HEK293T (cell line): Measurements from ENCODE around the gene BECN2.

ENCODE experiments used
- CTCF ChIA-PET: fragments of 350-600 bp; formaldehyde crosslinking; extraction: SDS; loops from one replicate; lab custom pipeline; 2021; ENCODE audit warnings: antibody characterized with exemption, inconsistent platforms; lab: Yijun Ruan, JAX
- POLR2A ChIA-PET: fragments of 350-600 bp; formaldehyde crosslinking; extraction: SDS; loops from one replicate; lab custom pipeline; 2020; ENCODE audit warnings: antibody characterized with exemption, inconsistent platforms; lab: Yijun Ruan, JAX
- DNase-seq: peaks from one replicate; pipeline ENCODE4 v3.0.0; 2012; ENCODE audit warnings: mixed read lengths; ENCODE audit errors: extremely low spot score
- ARNT ChIP-seq: fragments of 450-650 bp; IDR thresholded peaks from 2 replicates; pipeline ENCODE4 v1.6.1; 2017; ENCODE audit warnings: mild to moderate bottlenecking
- BHLHE40 ChIP-seq: fragments of 450-650 bp; IDR thresholded peaks from 2 replicates; pipeline ENCODE4 v1.6.1; 2016; ENCODE audit warnings: mild to moderate bottlenecking, moderate library complexity, borderline replicate concordance
- CTBP1 ChIP-seq: fragments of 450-650 bp; IDR thresholded peaks from 2 replicates; pipeline ENCODE4 v1.6.1; 2016; ENCODE audit warnings: borderline replicate concordance
- ELF4 ChIP-seq: fragments of 450-650 bp; IDR thresholded peaks from 2 replicates; pipeline ENCODE4 v1.6.1; 2017; ENCODE audit warnings: antibody characterized with exemption
- FOXA1 ChIP-seq: fragments of 450-650 bp; IDR thresholded peaks from 2 replicates; pipeline ENCODE4 v1.6.1; 2016; ENCODE audit warnings: mild to moderate bottlenecking
- FOXK2 ChIP-seq: fragments of 450-650 bp; IDR thresholded peaks from 2 replicates; pipeline ENCODE4 v1.6.1; 2016; ENCODE audit warnings: mild to moderate bottlenecking
- FOXM1 ChIP-seq: fragments of 450-650 bp; IDR thresholded peaks from 2 replicates; pipeline ENCODE4 v1.6.1; 2017; ENCODE audit warnings: mild to moderate bottlenecking, borderline replicate concordance
- HDGF ChIP-seq: fragments of 450-650 bp; IDR thresholded peaks from 2 replicates; pipeline ENCODE4 v1.6.1; 2017; ENCODE audit warnings: antibody characterized with exemption, borderline replicate concordance
- L3MBTL2 ChIP-seq: fragments of 450-650 bp; conservative IDR thresholded peaks from 2 replicates; pipeline ENCODE4 v1.6.1; 2016; ENCODE audit warnings: mild to moderate bottlenecking
- LEF1 ChIP-seq: fragments of 450-650 bp; IDR thresholded peaks from 2 replicates; pipeline ENCODE4 v1.6.1; 2017; ENCODE audit warnings: mild to moderate bottlenecking, borderline replicate concordance
- NFRKB ChIP-seq: fragments of 450-650 bp; IDR thresholded peaks from 2 replicates; pipeline ENCODE4 v1.6.1; 2016; ENCODE audit warnings: mild to moderate bottlenecking, moderate library complexity
- PKNOX1 ChIP-seq: fragments of 450-650 bp; IDR thresholded peaks from 2 replicates; pipeline ENCODE4 v1.6.1; 2016
- SP1 ChIP-seq: fragments of 450-650 bp; IDR thresholded peaks from 2 replicates; pipeline ENCODE4 v1.6.1; 2017
- SUZ12 ChIP-seq: fragments of 450-650 bp; IDR thresholded peaks from 2 replicates; pipeline ENCODE4 v1.6.1; 2016; ENCODE audit warnings: mild to moderate bottlenecking
- TARDBP ChIP-seq: fragments of 450-650 bp; IDR thresholded peaks from 2 replicates; pipeline ENCODE4 v1.6.1; 2016
- ZNF384 ChIP-seq: fragments of 450-650 bp; IDR thresholded peaks from 2 replicates; pipeline ENCODE4 v1.6.1; 2016

BECN2 gene

GRCh38 chr1:241957692-241958494 is at the start of gene BECN2:
Gene BECN2 (plus strand): TSS chr1:241957767. CDS start chr1:241957767, 0 bp downstream.
- ChIA-PET POLR2A (no interaction called here), CTCF (no interaction called here)
- TF ChIP-seq NFRKB (no peak), TARDBP (no peak), HDGF (no peak), ELF4 (no peak), FOXK2 (no peak), SUZ12 (no peak), ARNT (no peak), LEF1 (no peak), SP1 (no peak), BHLHE40 (no peak)
- DNase-seq, result no peak

- no peak for TF ChIP-seq FOXA1
- no peak for TF ChIP-seq SUZ12
- no peak for TF ChIP-seq ZNF384
- TF ChIP-seq TARDBP, result no peak
- ChIA-PET CTCF (no interaction called here), POLR2A (no interaction called here)
- DNase-seq, result no peak
Measured at GRCh38 chr1:241916196-241916595, 41.4 kb upstream of the BECN2 start.

GRCh38 chr1:241917487-241917886 is 40.1 kb upstream of the BECN2 start:
- ChIA-PET POLR2A (no interaction called here), CTCF (interaction anchor here (1.0 kb wide), 1 partner anchor 68 kb away, joined by 3 read pairs; no protein-coding TSS in a partner anchor)

GRCh38 chr1:241918879-241919278 is 38.7 kb upstream of the BECN2 start:
- TF ChIP-seq ELF4 (no peak), FOXK2 (no peak), ARNT (no peak), LEF1 (no peak), NFRKB (no peak), PKNOX1 (no peak), BHLHE40 (no peak), ZNF384 (no peak), SUZ12 (no peak), FOXA1 (no peak), FOXM1 (no peak), TARDBP (no peak), HDGF (no peak), CTBP1 (no peak), L3MBTL2 (no peak), SP1 (no peak)
- CTCF ChIA-PET, result no interaction called here
- no peak for DNase-seq
- POLR2A ChIA-PET, result no interaction called here

More at GRCh38 chr1:241917487-241917886, 40.1 kb upstream of the BECN2 start:
- no peak for DNase-seq
- TF ChIP-seq ZNF384 (no peak), TARDBP (no peak), FOXM1 (no peak), BHLHE40 (no peak), ARNT (no peak), NFRKB (no peak), PKNOX1 (no peak), ELF4 (no peak), FOXA1 (no peak), L3MBTL2 (no peak), SP1 (no peak), LEF1 (no peak), HDGF (no peak), CTBP1 (no peak), FOXK2 (no peak), SUZ12 (no peak)

- POLR2A ChIA-PET, result no interaction called here
- no peak for DNase-seq
- TF ChIP-seq TARDBP (no peak), FOXK2 (no peak), HDGF (no peak), ELF4 (no peak), ARNT (no peak), L3MBTL2 (no peak), BHLHE40 (no peak), SUZ12 (no peak), PKNOX1 (no peak), CTBP1 (no peak), ZNF384 (no peak), LEF1 (no peak), SP1 (no peak), NFRKB (no peak), FOXM1 (no peak), FOXA1 (no peak)
- CTCF ChIA-PET, result no interaction called here
Measured at GRCh38 chr1:241924080-241924808, 33.3 kb upstream of the BECN2 start.
